Choroid plexus epithelial cell (primary cell): ENCODE data around the gene RBL2.
"Not testable (repeated sequence)": the region's sequence is repeated elsewhere in the genome, so short reads cannot be mapped to it uniquely, and the experiment has no call there.

Source experiments
- DNase-seq: peaks from one replicate; pipeline ENCODE4 v3.0.0-alpha.2; 2010; ENCODE audit warnings: low read depth
- H3K4me3 ChIP-seq: 2 replicates; pipeline ENCODE4 v1.5.1; 2011; ENCODE audit warnings: low read depth, mild to moderate bottlenecking, control low read depth, low read length, moderate library complexity
- CTCF ChIP-seq: conservative IDR thresholded peaks from 2 replicates; pipeline ENCODE4 v1.5.1; 2011; ENCODE audit warnings: low read depth, mild to moderate bottlenecking, control low read depth, inconsistent platforms, low read length, moderate library complexity

Gene RBL2

GRCh38 chr16:53534206-53534605, 99.9 kb downstream of the RBL2 start:
- TF ChIP-seq CTCF = no peak
- no peak overlapping the region for H3K4me3 ChIP-seq
- DNase-seq = no peak

- no peak for TF ChIP-seq CTCF
- no peak overlapping the region for H3K4me3 ChIP-seq
- DNase-seq = no peak
These were observed 103.4 kb downstream of the RBL2 start for GRCh38 chr16:53537626-53538025.

- DNase-seq, H3K4me3 ChIP-seq: not testable (repeated sequence)
These were observed 105.1 kb downstream of the RBL2 start for GRCh38 chr16:53539346-53539745.

- DNase-seq, H3K4me3 ChIP-seq: not testable (repeated sequence)
These were observed 105.8 kb downstream of the RBL2 start for GRCh38 chr16:53539759-53540718.
